HepG2 (cell line): ENCODE measurements around the gene MNT. TPM values are rescaled to one million over a fixed set of nuclear protein-coding genes. Genes with fewer than 3 reads are reported as not detected.
A peak's percentile ranks its signal among the peaks of the same experiment; 100 is the strongest.

Experiments
- CBX2 ChIP-seq, 2 experiments: fragments of 200-600 bp in 1 of 2; sonication (generic); formaldehyde crosslinking in 1 of 2; IDR thresholded peaks; 2 replicates each; pipeline versions ENCODE4 v1.7.0 to v1.8.1; 2018 to 2022; ENCODE audit warnings: low read depth in 2 of 2, low read length in 1 of 2, mild to moderate bottlenecking in 1 of 2, missing genetic modification reagents in 1 of 2
- DNMT3B ChIP-seq: conservative IDR thresholded peaks from 2 replicates; pipeline ENCODE4 v1.6.1; 2016; ENCODE audit warnings: missing biosample characterization, control low read depth
- ETV6 ChIP-seq: sonication (generic); formaldehyde crosslinking; conservative IDR thresholded peaks from 2 replicates; pipeline ENCODE4 v1.4.0; 2020; ENCODE audit warnings: missing genetic modification reagents
- FOXK2 ChIP-seq: fragments of 450-650 bp; IDR thresholded peaks from 2 replicates; pipeline ENCODE4 v1.6.1; 2016
- MED1 ChIP-seq: sonication (generic); formaldehyde crosslinking; IDR thresholded peaks from 2 replicates; pipeline ENCODE4 v1.4.0; 2020; ENCODE audit warnings: missing genetic modification reagents
- MLXIP ChIP-seq: sonication (generic); formaldehyde crosslinking; IDR thresholded peaks from 2 replicates; pipeline ENCODE4 v1.9.0; 2021; ENCODE audit warnings: missing genetic modification reagents, borderline replicate concordance
- NR2F2 ChIP-seq: IDR thresholded peaks from 2 replicates; pipeline ENCODE4 v1.6.1; 2012; ENCODE audit warnings: low read depth, inconsistent platforms, borderline replicate concordance
- PRPF4 ChIP-seq: fragments of 200-400 bp; formaldehyde crosslinking; IDR thresholded peaks from 2 replicates; pipeline ENCODE4 v1.6.1; 2016; ENCODE audit warnings: low read length, low read depth; ENCODE audit not compliant: poor library complexity, severe bottlenecking
- RBM39 ChIP-seq: fragments of 200-400 bp; formaldehyde crosslinking; IDR thresholded peaks from one replicate; pipeline ENCODE4 v1.6.1; 2018; ENCODE audit warnings: antibody characterized with exemption, mild to moderate bottlenecking, low read depth, low read length; ENCODE audit not compliant: poor library complexity, severe bottlenecking
- SMARCE1 ChIP-seq: fragments of 450-650 bp; IDR thresholded peaks from 2 replicates; pipeline ENCODE4 v1.6.1; 2017; ENCODE audit warnings: borderline replicate concordance
- SNRNP70 ChIP-seq: fragments of 200-400 bp; formaldehyde crosslinking; IDR thresholded peaks from 2 replicates; pipeline ENCODE4 v1.6.1; 2017; ENCODE audit warnings: mild to moderate bottlenecking, low read depth, low read length, moderate library complexity
- STAG1 ChIP-seq: sonication (generic); formaldehyde crosslinking; IDR thresholded peaks from 2 replicates; pipeline ENCODE4 v1.4.0; 2020; ENCODE audit warnings: missing genetic modification reagents
- YEATS4 ChIP-seq: sonication (generic); formaldehyde crosslinking; IDR thresholded peaks from 2 replicates; pipeline ENCODE4 v1.4.0; 2020; ENCODE audit warnings: missing genetic modification reagents, borderline replicate concordance
- ZNF460 ChIP-seq: sonication (generic); formaldehyde crosslinking; IDR thresholded peaks from 2 replicates; pipeline ENCODE4 v1.5.1; 2020; ENCODE audit warnings: missing genetic modification reagents, mild to moderate bottlenecking, borderline replicate concordance
- ZNF562 ChIP-seq: sonication (generic); formaldehyde crosslinking; IDR thresholded peaks from 2 replicates; pipeline ENCODE4 v1.8.0; 2022; ENCODE audit warnings: missing genetic modification reagents, borderline replicate concordance
- ZNF616 ChIP-seq: sonication (generic); formaldehyde crosslinking; IDR thresholded peaks from 2 replicates; pipeline ENCODE4 v1.5.0; 2020; ENCODE audit warnings: low read depth, mild to moderate bottlenecking, missing genetic modification reagents
- polyA plus RNA-seq, 8 experiments: library from polyadenylated mRNA; depleted of rRNA in 3 of 8; stranded (reverse) in 7 of 8; unstranded in 1 of 8; fragments of >200 nt; fragmentation: Illumina TruSeq in 4 of 8; extraction: Trizol in 4 of 8; gene quantifications; 2 replicates each; pipeline versions ENCODE4 v1.2.1 to v1.2.3, GENCODE V29; 2011 to 2016; ENCODE audit warnings: low read depth in 4 of 8, missing spikeins in 1 of 8, mixed read lengths in 1 of 8; ENCODE audit not compliant: insufficient read depth in 1 of 8
- total RNA-seq, 5 experiments: library from RNA; depleted of rRNA; stranded (reverse); fragments of >200 nt; fragmentation: Illumina TruSeq; extraction: Trizol; gene quantifications; 2 replicates each; pipeline ENCODE4 v1.2.3, GENCODE V29; 2016; ENCODE audit warnings: low read depth in 1 of 5
- TF ChIP-seq, protein P1 (sequence below): sonication (generic); formaldehyde crosslinking; conservative IDR thresholded peaks from 2 replicates; pipeline ENCODE4 v1.4.0; 2020; ENCODE audit warnings: mild to moderate bottlenecking, missing genetic modification reagents, moderate library complexity
- TF ChIP-seq, protein P2 (sequence below): sonication (generic); formaldehyde crosslinking; IDR thresholded peaks from 2 replicates; pipeline ENCODE4 v1.8.0; 2022; ENCODE audit warnings: mild to moderate bottlenecking, missing genetic modification reagents
- TF ChIP-seq, protein P3 (sequence below): sonication (generic); formaldehyde crosslinking; IDR thresholded peaks from 2 replicates; pipeline ENCODE4 v1.8.0; 2022; ENCODE audit warnings: missing genetic modification reagents, low read depth, mild to moderate bottlenecking, borderline replicate concordance

Gene MNT
- total and polyA plus RNA-seq, 2 of the 13 experiments (the other 11 are each of a cell fraction or from before 2014, with no cell fraction given): 2.1 to 3.5 TPM

DNA sequence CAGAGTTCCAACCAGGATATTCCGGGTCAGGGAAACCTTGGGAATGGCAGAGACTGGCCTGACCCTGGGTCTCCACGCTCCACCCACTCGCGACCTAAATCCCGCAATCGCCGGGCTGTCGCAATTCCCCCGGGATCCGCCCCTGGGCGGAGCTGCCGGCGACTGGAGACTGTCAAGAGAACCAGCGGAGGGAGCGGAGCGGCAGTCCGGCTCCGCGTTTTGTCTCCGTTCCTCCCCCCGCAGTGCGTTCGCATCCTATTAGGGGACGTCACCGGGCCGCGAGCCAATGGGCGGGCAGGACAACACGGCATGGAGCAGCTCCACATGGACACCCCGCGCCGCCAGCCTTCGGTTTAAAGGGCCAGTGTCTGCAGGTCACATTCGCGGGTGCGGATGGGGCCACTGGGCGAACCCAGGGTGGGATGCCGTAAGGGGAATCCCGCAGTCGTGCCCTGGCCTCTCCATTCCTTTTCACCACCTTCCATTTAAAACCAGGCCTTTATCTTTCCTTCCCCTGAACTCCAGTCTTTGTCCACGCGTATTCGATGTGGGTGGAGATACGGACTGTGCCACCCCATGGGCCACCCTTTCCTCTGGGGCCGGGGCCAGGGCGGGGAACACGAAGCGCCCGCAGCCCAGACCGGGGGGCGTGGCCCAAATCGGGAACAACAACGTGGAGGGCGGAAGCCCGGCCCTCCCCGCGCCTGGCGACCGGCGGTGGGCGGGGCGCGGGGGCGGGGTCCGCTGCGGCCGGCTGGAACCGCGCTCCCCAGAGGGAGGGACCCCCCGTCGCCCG, 764 bp upstream of the MNT start (continued):
- 0 out of 2 replicates have a peak, but pooled peaks have one; percentile 46 for TF ChIP-seq DNMT3B (CRISPR knock-in tag)
- no peak for TF ChIP-seq MLXIP (CRISPR knock-in tag)
- no peak for TF ChIP-seq SNRNP70
- TF ChIP-seq, protein P1, sequence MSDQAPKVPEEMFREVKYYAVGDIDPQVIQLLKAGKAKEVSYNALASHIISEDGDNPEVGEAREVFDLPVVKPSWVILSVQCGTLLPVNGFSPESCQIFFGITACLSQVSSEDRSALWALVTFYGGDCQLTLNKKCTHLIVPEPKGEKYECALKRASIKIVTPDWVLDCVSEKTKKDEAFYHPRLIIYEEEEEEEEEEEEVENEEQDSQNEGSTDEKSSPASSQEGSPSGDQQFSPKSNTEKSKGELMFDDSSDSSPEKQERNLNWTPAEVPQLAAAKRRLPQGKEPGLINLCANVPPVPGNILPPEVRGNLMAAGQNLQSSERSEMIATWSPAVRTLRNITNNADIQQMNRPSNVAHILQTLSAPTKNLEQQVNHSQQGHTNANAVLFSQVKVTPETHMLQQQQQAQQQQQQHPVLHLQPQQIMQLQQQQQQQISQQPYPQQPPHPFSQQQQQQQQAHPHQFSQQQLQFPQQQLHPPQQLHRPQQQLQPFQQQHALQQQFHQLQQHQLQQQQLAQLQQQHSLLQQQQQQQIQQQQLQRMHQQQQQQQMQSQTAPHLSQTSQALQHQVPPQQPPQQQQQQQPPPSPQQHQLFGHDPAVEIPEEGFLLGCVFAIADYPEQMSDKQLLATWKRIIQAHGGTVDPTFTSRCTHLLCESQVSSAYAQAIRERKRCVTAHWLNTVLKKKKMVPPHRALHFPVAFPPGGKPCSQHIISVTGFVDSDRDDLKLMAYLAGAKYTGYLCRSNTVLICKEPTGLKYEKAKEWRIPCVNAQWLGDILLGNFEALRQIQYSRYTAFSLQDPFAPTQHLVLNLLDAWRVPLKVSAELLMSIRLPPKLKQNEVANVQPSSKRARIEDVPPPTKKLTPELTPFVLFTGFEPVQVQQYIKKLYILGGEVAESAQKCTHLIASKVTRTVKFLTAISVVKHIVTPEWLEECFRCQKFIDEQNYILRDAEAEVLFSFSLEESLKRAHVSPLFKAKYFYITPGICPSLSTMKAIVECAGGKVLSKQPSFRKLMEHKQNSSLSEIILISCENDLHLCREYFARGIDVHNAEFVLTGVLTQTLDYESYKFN (CRISPR knock-in tag): peak; percentile 35; the same call in 1 of the 2 replicates
- TF ChIP-seq, protein P2, sequence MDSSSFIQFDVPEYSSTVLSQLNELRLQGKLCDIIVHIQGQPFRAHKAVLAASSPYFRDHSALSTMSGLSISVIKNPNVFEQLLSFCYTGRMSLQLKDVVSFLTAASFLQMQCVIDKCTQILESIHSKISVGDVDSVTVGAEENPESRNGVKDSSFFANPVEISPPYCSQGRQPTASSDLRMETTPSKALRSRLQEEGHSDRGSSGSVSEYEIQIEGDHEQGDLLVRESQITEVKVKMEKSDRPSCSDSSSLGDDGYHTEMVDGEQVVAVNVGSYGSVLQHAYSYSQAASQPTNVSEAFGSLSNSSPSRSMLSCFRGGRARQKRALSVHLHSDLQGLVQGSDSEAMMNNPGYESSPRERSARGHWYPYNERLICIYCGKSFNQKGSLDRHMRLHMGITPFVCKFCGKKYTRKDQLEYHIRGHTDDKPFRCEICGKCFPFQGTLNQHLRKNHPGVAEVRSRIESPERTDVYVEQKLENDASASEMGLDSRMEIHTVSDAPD: 0 out of 2 replicates have a peak, but pooled peaks have one; percentile 19
- no peak for TF ChIP-seq PRPF4
- no peak; the same call in 1 of the 2 replicates for TF ChIP-seq STAG1 (CRISPR knock-in tag)
- no peak for TF ChIP-seq ZNF562 (CRISPR knock-in tag)
- TF ChIP-seq RBM39: peak; percentile 97
- peak; percentile 50; the same call in 1 of the 2 replicates for TF ChIP-seq CBX2 (IDR thresholded peaks at IDR 0.05; ENCODE audit: low read depth, low read length)
- no peak for TF ChIP-seq CBX2 (CRISPR knock-in tag; IDR thresholded peaks at IDR 0.05; ENCODE audit: low read depth)
- TF ChIP-seq ZNF616 (CRISPR knock-in tag): no peak
- TF ChIP-seq ETV6 (CRISPR knock-in tag): 0 out of 2 replicates have a peak, but pooled peaks have one; percentile 17
- TF ChIP-seq FOXK2: peak; percentile 87; the same call in 1 of the 2 replicates
- no peak for TF ChIP-seq ZNF460 (CRISPR knock-in tag)
- no peak for TF ChIP-seq SMARCE1
- TF ChIP-seq, protein P3, sequence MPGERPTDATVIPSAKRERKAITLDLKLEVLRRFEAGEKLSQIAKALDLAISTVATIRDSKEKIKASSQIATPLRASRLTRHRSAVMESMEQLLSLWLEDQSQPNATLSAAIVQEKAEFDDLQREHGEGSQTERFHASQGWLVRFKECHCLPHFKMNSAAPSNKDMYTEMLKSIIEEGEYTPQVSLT (CRISPR knock-in tag): no peak
- no peak; the same call in 1 of the 2 replicates for TF ChIP-seq NR2F2
- peak; percentile 13; the same call in 1 of the 2 replicates for TF ChIP-seq MED1 (CRISPR knock-in tag)
- no peak for TF ChIP-seq YEATS4
